GM23248 (cell line): ENCODE measurements around the gene TRA2B. TPM values are rescaled to one million over a fixed set of nuclear protein-coding genes. Genes with fewer than 3 reads are reported as not detected.

Experiments used
- DNase-seq: peaks from one replicate; pipeline ENCODE4 v3.0.0-alpha.2; 2015
- H2AFZ ChIP-seq: fragments of 200-600 bp; sonication (generic); 2 replicates; pipeline ENCODE4 v1.6.1; 2016; ENCODE audit warnings: antibody characterized with exemption
- H3F3A ChIP-seq: fragments of 200-600 bp; sonication (generic); 2 replicates; pipeline ENCODE4 v1.6.1; 2016; ENCODE audit warnings: mild to moderate bottlenecking, antibody characterized with exemption, mixed run types; ENCODE audit not compliant: insufficient read depth
- H3K27ac ChIP-seq: fragments of 200-600 bp; sonication (generic); 2 replicates; pipeline ENCODE4 v1.5.1; 2016; ENCODE audit warnings: mild to moderate bottlenecking
- H3K27me3 ChIP-seq: fragments of 200-600 bp; sonication (generic); replicated peaks from 2 replicates; pipeline ENCODE4 v1.6.1; 2016; ENCODE audit warnings: mild to moderate bottlenecking; ENCODE audit not compliant: insufficient read depth
- H3K36me3 ChIP-seq: fragments of 200-600 bp; sonication (generic); 2 replicates; pipeline ENCODE4 v1.6.1; 2016; ENCODE audit warnings: low read depth, mild to moderate bottlenecking
- H3K4me1 ChIP-seq: fragments of 200-600 bp; sonication (generic); 2 replicates; pipeline ENCODE4 v1.6.1; 2016; ENCODE audit warnings: mild to moderate bottlenecking; ENCODE audit not compliant: insufficient read depth
- H3K4me2 ChIP-seq: fragments of 200-600 bp; sonication (generic); one replicate; pipeline ENCODE4 v1.6.1; 2016; ENCODE audit warnings: mild to moderate bottlenecking; ENCODE audit not compliant: unreplicated experiment
- H3K4me3 ChIP-seq: fragments of 200-600 bp; sonication (generic); 2 replicates; pipeline ENCODE4 v1.5.1; 2016; ENCODE audit warnings: mild to moderate bottlenecking
- H3K79me2 ChIP-seq: fragments of 200-600 bp; sonication (generic); 2 replicates; pipeline ENCODE4 v1.6.1; 2016; ENCODE audit warnings: mild to moderate bottlenecking; ENCODE audit not compliant: insufficient read depth
- H3K9ac ChIP-seq: fragments of 200-600 bp; sonication (generic); 2 replicates; pipeline ENCODE4 v1.6.1; 2016; ENCODE audit warnings: mild to moderate bottlenecking
- H3K9me2 ChIP-seq: fragments of 200-600 bp; sonication (generic); 2 replicates; pipeline ENCODE4 v1.6.1; 2016; ENCODE audit warnings: mixed run types, mild to moderate bottlenecking, moderate library complexity; ENCODE audit not compliant: insufficient read depth
- H3K9me3 ChIP-seq: fragments of 200-600 bp; sonication (generic); one replicate; pipeline ENCODE4 v1.6.1; 2017; ENCODE audit warnings: low read depth
- H4K20me1 ChIP-seq: fragments of 200-600 bp; sonication (generic); 2 replicates; pipeline ENCODE4 v1.6.0; 2016; ENCODE audit not compliant: insufficient read depth
- EZH2 ChIP-seq: fragments of 200-600 bp; sonication (generic); IDR thresholded peaks from 2 replicates; pipeline ENCODE4 v1.6.1; 2018; ENCODE audit warnings: antibody characterized with exemption, mild to moderate bottlenecking; ENCODE audit not compliant: insufficient read depth, poor library complexity, severe bottlenecking
- EZH2phosphoT487 ChIP-seq: fragments of 200-600 bp; sonication (generic); IDR thresholded peaks from 2 replicates; pipeline ENCODE4 v1.6.1; 2018; ENCODE audit warnings: antibody characterized with exemption, moderate library complexity, mild to moderate bottlenecking, low read depth; ENCODE audit not compliant: insufficient read depth
- WGBS, 2 experiments: methylation state at CpG; one replicate each; pipeline ENCODE4 v1.1.6; 2015 to 2017; ENCODE audit warnings: low lambda C conversion rate in 2 of 2, low coverage in 1 of 2; ENCODE audit errors: missing lambda C conversion rate in 2 of 2; 5-methylcytosine and 5-hydroxymethylcytosine counted together
- in situ Hi-C: fragments of 300-500 bp; cut with MboI; formaldehyde crosslinking; loops from 2 replicates; pipeline ENCODE4 v1.15.0; 2020
- polyA plus RNA-seq: library from polyadenylated mRNA; unstranded; fragments of >200 nt; fragmentation: Nextera tagmentation; extraction: Ambion mirVana; gene quantifications from 2 replicates; pipeline ENCODE4 v1.2.1, GENCODE V29; 2016
- total RNA-seq: library from RNA; depleted of rRNA; stranded (reverse); fragments of >200 nt; shearing (Covaris generic); gene quantifications from 2 replicates; pipeline ENCODE4 v1.2.3, GENCODE V29; 2014

Gene TRA2B
- total and polyA plus RNA-seq, 2 experiments from 2014 or later, result 111 to 138 TPM

GRCh38 chr3:185929192-185930151 is 8.3 kb downstream of the TRA2B start:
- peak; percentile 77 for DNase-seq
- Histone ChIP-seq H3K9ac (peak overlapping the region; percentile 32), H3K4me2 (peak overlapping the region; percentile 99), H3F3A (peaks cover 88% of the 10 kb centered on the region), H3K4me3 (peak overlapping the region; percentile 94), H3K27ac (peak overlapping the region; percentile 66), H3K4me1 (peaks cover 84% of the 10 kb centered on the region), H3K9me3 (no peaks in the 10 kb centered on the region), H3K79me2 (peaks cover 100% of the 10 kb centered on the region), H4K20me1 (peaks cover 87% of the 10 kb centered on the region), H2AFZ (no peak overlapping the region), H3K27me3 (no peaks in the 10 kb centered on the region), H3K36me3 (peaks cover 26% of the 10 kb centered on the region; the same call in 1 of the 2 replicates), H3K9me2 (no peaks in the 10 kb centered on the region)
- WGBS, 2 experiments, result 4 to 6% methylated on average over 3 of the region's 3 CpGs
- in situ Hi-C loops, result loop anchor here (10.0 kb wide), 1 partner anchor 255 kb away; no protein-coding TSS in a partner anchor
- TF ChIP-seq EZH2phosphoT487 (no peak), EZH2 (no peak)

GRCh38 chr3:185928496-185928895 is 9.3 kb downstream of the TRA2B start:
- Histone ChIP-seq H3K27me3 (no peaks in the 10 kb centered on the region), H3K27ac (peak overlapping the region; percentile 66), H3K9me3 (no peaks in the 10 kb centered on the region), H4K20me1 (peaks cover 82% of the 10 kb centered on the region), H3K79me2 (peaks cover 100% of the 10 kb centered on the region), H3K9ac (peak overlapping the region; percentile 32; the same call in 1 of the 2 replicates), H3K36me3 (peaks cover 36% of the 10 kb centered on the region), H3K9me2 (no peaks in the 10 kb centered on the region), H3F3A (peaks cover 85% of the 10 kb centered on the region), H3K4me2 (peak overlapping the region; percentile 99), H3K4me3 (peak overlapping the region; percentile 44), H2AFZ (no peak overlapping the region), H3K4me1 (peaks cover 74% of the 10 kb centered on the region)
- in situ Hi-C loops, result loop anchor here (10.0 kb wide), 1 partner anchor 254 kb away; no protein-coding TSS in a partner anchor
- WGBS, 2 experiments, result 37 to 50% methylated on average over 1 of the region's 1 CpG
- TF ChIP-seq EZH2phosphoT487, result no peak
- DNase-seq, result peak; percentile 31

GRCh38 chr3:185927501-185928200 is 10.2 kb downstream of the TRA2B start:
- H4K20me1 ChIP-seq, result peaks cover 81% of the 10 kb centered on the region
- H3K79me2 ChIP-seq, result peaks cover 100% of the 10 kb centered on the region
- H3K9me3 ChIP-seq, result no peaks in the 10 kb centered on the region
- H3K4me3 ChIP-seq, result peak overlapping the region; percentile 44
- peak overlapping the region; percentile 99 for H3K4me2 ChIP-seq
- no peak overlapping the region for H2AFZ ChIP-seq
- 0 to 3% methylated on average over 1 of the region's 1 CpG for WGBS, 2 experiments
- H3K27me3 ChIP-seq, result no peaks in the 10 kb centered on the region
- peaks cover 88% of the 10 kb centered on the region for H3F3A ChIP-seq
- H3K4me1 ChIP-seq, result peaks cover 66% of the 10 kb centered on the region
- peaks cover 44% of the 10 kb centered on the region for H3K36me3 ChIP-seq
- H3K27ac ChIP-seq, result peak overlapping the region; percentile 66
- TF ChIP-seq EZH2phosphoT487 (no peak), EZH2 (no peak)
- peak; percentile 41 for DNase-seq
- in situ Hi-C loops, result loop anchor here (10.0 kb wide), 1 partner anchor 253 kb away; no protein-coding TSS in a partner anchor
- H3K9ac ChIP-seq, result peak overlapping the region; percentile 34; the same call in 1 of the 2 replicates
- H3K9me2 ChIP-seq, result no peaks in the 10 kb centered on the region

- H3K79me2 ChIP-seq, result peaks cover 100% of the 10 kb centered on the region
- TF ChIP-seq EZH2phosphoT487, result no peak
- no peak for TF ChIP-seq EZH2
- peaks cover 54% of the 10 kb centered on the region for H3K4me1 ChIP-seq
- peaks cover 82% of the 10 kb centered on the region for H3F3A ChIP-seq
- no peaks in the 10 kb centered on the region for H3K9me3 ChIP-seq
- in situ Hi-C loops, result loop anchor here (10.0 kb wide), 1 partner anchor 252 kb away; no protein-coding TSS in a partner anchor
- peak overlapping the region; percentile 99 for H3K4me2 ChIP-seq
- H3K4me3 ChIP-seq, result no peak overlapping the region; the same call in 1 of the 2 replicates
- no peak overlapping the region for H3K9ac ChIP-seq
- H4K20me1 ChIP-seq, result peaks cover 75% of the 10 kb centered on the region
- no peak overlapping the region for H3K27ac ChIP-seq
- no peak for DNase-seq
- peaks cover 56% of the 10 kb centered on the region for H3K36me3 ChIP-seq
- H3K9me2 ChIP-seq, result no peaks in the 10 kb centered on the region
- no peak overlapping the region for H2AFZ ChIP-seq
- no peaks in the 10 kb centered on the region for H3K27me3 ChIP-seq
- WGBS, 2 experiments, result 57 to 58% methylated on average over 9 of the region's 9 CpGs
Observed at GRCh38 chr3:185926445-185926844, 11.4 kb downstream of the TRA2B start.
